Mammary epithelial cell (primary cell): ENCODE data around the gene CEP112.

Source experiments
- CTCF ChIP-seq, 2 donors: IDR thresholded peaks in 1 of 2; conservative IDR thresholded peaks in 1 of 2; 2 replicates each; pipeline ENCODE4 v1.5.1; 2011 to 2012; ENCODE audit warnings: inconsistent platforms in 2 of 2, low read length in 2 of 2, mild to moderate bottlenecking in 2 of 2, control low read depth in 1 of 2, low read depth in 1 of 2; ENCODE audit not compliant: insufficient read depth in 1 of 2; ENCODE audit errors: extremely low read depth in 1 of 2
- EZH2 ChIP-seq: IDR thresholded peaks from 2 replicates; pipeline ENCODE4 v1.6.1; 2012; ENCODE audit warnings: low read length, inconsistent platforms, borderline replicate concordance

GRCh38 chr17:65852911-65853310, 339.0 kb downstream of the CEP112 start:
- TF ChIP-seq CTCF (conservative IDR thresholded peaks at IDR 0.05 in 1 of 2, IDR thresholded peaks at IDR 0.05 in 1 of 2; ENCODE audit: extremely low read depth in 1 of 2, insufficient read depth in 1 of 2, low read depth in 1 of 2, low read length in 2 of 2) (no peak), EZH2 (no peak)
